Measurements from ENCODE around the gene PIKFYVE.
"Not testable (repeated sequence)": the region's sequence is repeated elsewhere in the genome, so short reads cannot be mapped to it uniquely, and the experiment has no call there.

PIKFYVE gene

GRCh38 chr2:208386541-208386940 lies 120.5 kb downstream of the PIKFYVE start:
- Histone ChIP-seq H3K36me3 (ENCODE audit: insufficient read depth, low read length) (no peaks in the 10 kb centered on the region), H3K27me3 (ENCODE audit: insufficient read depth, low read length) (no peaks in the 10 kb centered on the region), H3K9me3 (ENCODE audit: insufficient read depth, low read depth, low read length) (no peaks in the 10 kb centered on the region), H3K27ac (ENCODE audit: low read depth, low read length) (no peak overlapping the region), H3K4me3 (ENCODE audit: low read length) (no peak overlapping the region), H3K4me1 (ENCODE audit: insufficient read depth, low read length) (no peaks in the 10 kb centered on the region), H3K9ac (ENCODE audit: low read depth, low read length) (no peak overlapping the region)
- 6% methylated on average over 1 of the region's 2 CpGs for WGBS

- H3K36me3 ChIP-seq (ENCODE audit: insufficient read depth, low read length) = no peaks in the 10 kb centered on the region
- no peak overlapping the region for H3K4me3 ChIP-seq (ENCODE audit: low read length)
- no peak overlapping the region for H3K9ac ChIP-seq (ENCODE audit: low read depth, low read length)
- peaks cover 21% of the 10 kb centered on the region for H3K9me3 ChIP-seq (ENCODE audit: insufficient read depth, low read depth, low read length)
- no peaks in the 10 kb centered on the region for H3K4me1 ChIP-seq (ENCODE audit: insufficient read depth, low read length)
- 89% methylated on average over 3 of the region's 3 CpGs for WGBS
- no peak overlapping the region for H3K27ac ChIP-seq (ENCODE audit: low read depth, low read length)
- H3K27me3 ChIP-seq (ENCODE audit: insufficient read depth, low read length) = no peaks in the 10 kb centered on the region
These were observed 123.9 kb downstream of the PIKFYVE start for GRCh38 chr2:208389940-208390339.

GRCh38 chr2:208392300-208392699 lies 126.2 kb downstream of the PIKFYVE start:
- H3K9ac ChIP-seq (ENCODE audit: low read depth, low read length) = no peak overlapping the region
- H3K27ac ChIP-seq (ENCODE audit: low read depth, low read length) = no peak overlapping the region
- H3K27me3 ChIP-seq (ENCODE audit: insufficient read depth, low read length) = no peaks in the 10 kb centered on the region
- no peak overlapping the region for H3K4me3 ChIP-seq (ENCODE audit: low read length)
- H3K36me3 ChIP-seq (ENCODE audit: insufficient read depth, low read length) = no peaks in the 10 kb centered on the region
- peaks cover 21% of the 10 kb centered on the region for H3K9me3 ChIP-seq (ENCODE audit: insufficient read depth, low read depth, low read length)
- no peaks in the 10 kb centered on the region for H3K4me1 ChIP-seq (ENCODE audit: insufficient read depth, low read length)
- 93% methylated on average over 2 of the region's 3 CpGs for WGBS

GRCh38 chr2:208396796-208397195 lies 130.7 kb downstream of the PIKFYVE start:
- 92% methylated on average over 2 of the region's 4 CpGs for WGBS
- H3K27ac ChIP-seq (ENCODE audit: low read depth, low read length); H3K27me3 ChIP-seq (ENCODE audit: insufficient read depth, low read length): not testable (repeated sequence)

GRCh38 chr2:208399201-208399600 lies 133.1 kb downstream of the PIKFYVE start:
- Histone ChIP-seq H3K27me3 (ENCODE audit: insufficient read depth, low read length) (peaks cover 3% of the 10 kb centered on the region; the same call in 1 of the 2 replicates), H3K36me3 (ENCODE audit: insufficient read depth, low read length) (no peaks in the 10 kb centered on the region), H3K27ac (ENCODE audit: low read depth, low read length) (no peak overlapping the region), H3K9ac (ENCODE audit: low read depth, low read length) (no peak overlapping the region), H3K9me3 (ENCODE audit: insufficient read depth, low read depth, low read length) (peaks cover 7% of the 10 kb centered on the region), H3K4me1 (ENCODE audit: insufficient read depth, low read length) (peaks cover 3% of the 10 kb centered on the region; the same call in 1 of the 2 replicates), H3K4me3 (ENCODE audit: low read length) (no peak overlapping the region)
- 88% methylated on average over 1 of the region's 1 CpG for WGBS

More at GRCh38 chr2:208396796-208397195, 130.7 kb downstream of the PIKFYVE start:
- H3K4me1 ChIP-seq (ENCODE audit: insufficient read depth, low read length); H3K9ac ChIP-seq (ENCODE audit: low read depth, low read length); H3K36me3 ChIP-seq (ENCODE audit: insufficient read depth, low read length); H3K4me3 ChIP-seq (ENCODE audit: low read length): not testable (repeated sequence)
- peaks cover 21% of the 10 kb centered on the region for H3K9me3 ChIP-seq (ENCODE audit: insufficient read depth, low read depth, low read length)

GRCh38 chr2:208406474-208407451 lies 140.7 kb downstream of the PIKFYVE start, which contains the start of gene PTH2R:
TSS of gene PTH2R (plus strand) at chr2:208406792. CDS start at chr2:208407044, 252 bp downstream.
- peak within 1 kb of the TSS; percentile 19; the same call in 1 of the 2 replicates for H3K9ac ChIP-seq (ENCODE audit: low read depth, low read length)
- no peaks in the 10 kb centered on the region for H3K36me3 ChIP-seq (ENCODE audit: insufficient read depth, low read length)
- peaks cover 44% of the 10 kb centered on the region for H3K27me3 ChIP-seq (ENCODE audit: insufficient read depth, low read length)
- H3K4me1 ChIP-seq (ENCODE audit: insufficient read depth, low read length) = no peaks in the 10 kb centered on the region
- no peaks in the 10 kb centered on the region for H3K9me3 ChIP-seq (ENCODE audit: insufficient read depth, low read depth, low read length)
- 7% methylated on average over 82 of the region's 82 CpGs for WGBS
- no peak within 1 kb of the TSS for H3K27ac ChIP-seq (ENCODE audit: low read depth, low read length)
- peak within 1 kb of the TSS; percentile 49 for H3K4me3 ChIP-seq (ENCODE audit: low read length)

- H3K4me1 ChIP-seq (ENCODE audit: insufficient read depth, low read length) = no peaks in the 10 kb centered on the region
- H3K36me3 ChIP-seq (ENCODE audit: insufficient read depth, low read length) = no peaks in the 10 kb centered on the region
- H3K4me3 ChIP-seq (ENCODE audit: low read length) = peak overlapping the region; percentile 49; the same call in 1 of the 2 replicates
- peaks cover 42% of the 10 kb centered on the region for H3K27me3 ChIP-seq (ENCODE audit: insufficient read depth, low read length)
- WGBS = 34% methylated on average over 8 of the region's 9 CpGs
- no peaks in the 10 kb centered on the region for H3K9me3 ChIP-seq (ENCODE audit: insufficient read depth, low read depth, low read length)
- no peak overlapping the region for H3K27ac ChIP-seq (ENCODE audit: low read depth, low read length)
- no peak overlapping the region for H3K9ac ChIP-seq (ENCODE audit: low read depth, low read length)
These were observed 141.6 kb downstream of the PIKFYVE start for GRCh38 chr2:208407667-208408066.

All from HUES64 (cell line).